Neural cell (in vitro differentiated cells): ENCODE results near the gene NME7. TPM values are rescaled to one million over a fixed set of nuclear protein-coding genes. Genes with fewer than 3 reads are reported as not detected.

Experiments
- H2AFZ ChIP-seq: fragments of 200-600, 300-800 bp; sonication (generic), shearing (Covaris generic); 2 replicates; pipeline ENCODE4 v1.6.0; 2014; ENCODE audit warnings: low read depth, mild to moderate bottlenecking, antibody characterized with exemption, low read length, moderate library complexity
- H3F3A ChIP-seq: fragments of 200-600 bp; shearing (Covaris generic); 2 replicates; pipeline ENCODE4 v1.6.1; 2016; ENCODE audit warnings: mild to moderate bottlenecking, moderate library complexity, mixed read lengths, antibody characterized with exemption, low read length; ENCODE audit not compliant: insufficient read depth, poor library complexity, severe bottlenecking
- H3K27ac ChIP-seq: fragments of 200-600, 300-800 bp; sonication (generic), shearing (Covaris generic); 2 replicates; pipeline ENCODE4 v1.5.1; 2014; ENCODE audit warnings: mild to moderate bottlenecking, low read length, moderate library complexity
- H3K27me3 ChIP-seq: fragments of 300-800, 200-600 bp; sonication (generic), shearing (Covaris generic); 2 replicates; pipeline ENCODE4 v1.6.0; 2014; ENCODE audit warnings: mild to moderate bottlenecking, low read depth, low read length, moderate library complexity; ENCODE audit not compliant: insufficient read depth
- H3K36me3 ChIP-seq: fragments of 300-800, 200-600 bp; sonication (generic), shearing (Covaris generic); 2 replicates; pipeline ENCODE4 v1.5.1; 2014; ENCODE audit warnings: mild to moderate bottlenecking, antibody characterized with exemption, low read length, moderate library complexity; ENCODE audit not compliant: insufficient read depth
- H3K4me2 ChIP-seq: fragments of 300-800, 200-600 bp; sonication (generic), shearing (Covaris generic); 2 replicates; pipeline ENCODE4 v1.6.0; 2014; ENCODE audit warnings: mild to moderate bottlenecking, low read length
- H3K4me3 ChIP-seq: fragments of 300-800, 200-600 bp; sonication (generic), shearing (Covaris generic); 2 replicates; pipeline ENCODE4 v1.5.1; 2014; ENCODE audit warnings: mild to moderate bottlenecking, low read length, moderate library complexity
- H3K79me2 ChIP-seq: fragments of 200-600 bp; shearing (Covaris generic); replicated peaks from 2 replicates; pipeline ENCODE4 v1.6.0; 2014; ENCODE audit warnings: mild to moderate bottlenecking, low read length, moderate library complexity; ENCODE audit not compliant: insufficient read depth
- H3K9ac ChIP-seq: fragments of 300-800, 200-600 bp; sonication (generic), shearing (Covaris generic); 2 replicates; pipeline ENCODE4 v1.6.1; 2016; ENCODE audit warnings: mild to moderate bottlenecking, low read length, mixed read lengths
- H3K9me2 ChIP-seq: fragments of 200-600 bp; shearing (Covaris generic); 2 replicates; pipeline ENCODE4 v1.6.1; 2016; ENCODE audit warnings: mild to moderate bottlenecking, low read length, mixed read lengths; ENCODE audit not compliant: insufficient read depth
- H3K9me3 ChIP-seq: fragments of 200-600, 300-800 bp; sonication (generic), shearing (Covaris generic); 2 replicates; pipeline ENCODE4 v1.6.1; 2016; ENCODE audit warnings: mild to moderate bottlenecking, mixed run types, low read length, moderate library complexity, mixed read lengths
- H4K20me1 ChIP-seq: fragments of 200-600 bp; shearing (Covaris generic); 2 replicates; pipeline ENCODE4 v1.6.1; 2016; ENCODE audit warnings: mild to moderate bottlenecking, mixed run types; ENCODE audit not compliant: insufficient read depth
- EP300 ChIP-seq: fragments of 450-650 bp; conservative IDR thresholded peaks from 2 replicates; pipeline ENCODE4 v1.6.1; 2014; ENCODE audit warnings: antibody characterized with exemption, mild to moderate bottlenecking, moderate library complexity; ENCODE audit not compliant: poor library complexity, severe bottlenecking
- EZH2 ChIP-seq: fragments of 200-600, 300-800 bp; shearing (Covaris generic), sonication (generic); IDR thresholded peaks from 2 replicates; pipeline ENCODE4 v1.6.1; 2014; ENCODE audit warnings: antibody characterized with exemption, low read length, borderline replicate concordance, mild to moderate bottlenecking; ENCODE audit not compliant: insufficient read depth, poor library complexity, severe bottlenecking
- MXI1 ChIP-seq: fragments of 450-650 bp; conservative IDR thresholded peaks from 2 replicates; pipeline ENCODE4 v1.6.1; 2014; ENCODE audit warnings: antibody characterized with exemption, mild to moderate bottlenecking; ENCODE audit not compliant: poor library complexity, severe bottlenecking
- POLR2AphosphoS5 ChIP-seq: IDR thresholded peaks from 2 replicates; pipeline ENCODE4 v1.6.1; 2012
- RAD21 ChIP-seq: fragments of 450-650 bp; conservative IDR thresholded peaks from 2 replicates; pipeline ENCODE4 v1.6.1; 2014; ENCODE audit warnings: antibody characterized with exemption, mild to moderate bottlenecking, moderate library complexity
- SMC3 ChIP-seq: fragments of 450-650 bp; conservative IDR thresholded peaks from 2 replicates; pipeline ENCODE4 v1.6.1; 2014; ENCODE audit warnings: antibody characterized with exemption, mild to moderate bottlenecking, moderate library complexity; ENCODE audit not compliant: poor library complexity
- TAF1 ChIP-seq: IDR thresholded peaks from 2 replicates; pipeline ENCODE4 v1.6.1; 2012; ENCODE audit warnings: low read depth
- polyA plus RNA-seq: library from polyadenylated mRNA; depleted of rRNA; stranded (reverse); fragments of >200 nt; gene quantifications from 2 replicates; pipeline ENCODE4 v1.2.3, GENCODE V29; 2014
- TF ChIP-seq, protein P1 (sequence below): IDR thresholded peaks from 2 replicates; pipeline ENCODE4 v1.6.1; 2012; ENCODE audit warnings: borderline replicate concordance

NME7 gene
- polyA plus RNA-seq, 1 donor from 2014 or later = 42.4 TPM

DNA sequence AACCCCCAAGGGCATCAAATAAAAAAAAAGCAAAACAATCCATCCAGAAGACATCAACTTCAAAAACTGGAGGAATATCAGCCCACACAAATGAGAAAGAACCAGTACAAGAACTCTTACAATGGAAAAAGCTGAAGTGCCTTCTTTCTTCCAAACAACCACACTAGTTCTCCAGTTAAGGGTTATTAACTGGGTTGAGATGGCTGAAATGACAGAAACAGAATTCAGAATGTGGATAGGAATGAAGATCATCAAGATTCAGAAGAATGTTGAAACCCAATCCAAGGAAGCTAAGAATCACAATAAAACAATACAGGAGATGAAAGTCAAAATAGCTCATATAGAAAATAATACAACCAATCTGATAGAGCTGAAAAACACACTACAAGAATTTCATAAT, 104.5 kb downstream of the NME7 start:
- Histone ChIP-seq H3K27me3 (no peaks in the 10 kb centered on the region), H3K36me3 (peaks cover 4% of the 10 kb centered on the region), H3K4me3 (no peak overlapping the region), H3F3A (no peaks in the 10 kb centered on the region), H3K27ac (no peak overlapping the region), H3K9ac (no peak overlapping the region), H3K9me3 (peaks cover under 1% of the 10 kb centered on the region), H3K9me2 (no peaks in the 10 kb centered on the region), H4K20me1 (no peaks in the 10 kb centered on the region), H3K4me2 (no peak overlapping the region), H3K79me2 (no peaks in the 10 kb centered on the region), H2AFZ (no peak overlapping the region)
- TF ChIP-seq RAD21 (no peak), SMC3 (no peak)

DNA sequence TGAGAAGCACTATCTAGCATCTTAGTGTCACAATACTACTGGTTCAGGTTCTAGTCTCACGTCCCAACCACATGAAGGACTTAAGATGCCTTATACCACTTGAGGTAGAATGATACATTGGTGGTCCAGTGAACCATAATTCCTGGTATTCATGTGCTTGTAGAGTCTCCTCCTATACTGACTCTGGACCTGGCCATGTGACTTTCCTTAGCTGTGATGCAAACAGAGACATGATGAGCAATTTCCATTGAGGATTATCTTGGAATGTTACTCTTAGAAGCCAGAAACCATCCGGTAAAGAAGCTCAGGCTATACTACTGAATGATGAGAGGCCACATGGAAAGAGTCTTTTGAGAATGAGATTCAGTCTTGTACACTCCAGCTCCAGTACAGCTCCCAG, 105.7 kb downstream of the NME7 start:
- Histone ChIP-seq H3K9ac (no peak overlapping the region), H2AFZ (no peak overlapping the region), H3F3A (no peaks in the 10 kb centered on the region), H3K9me3 (peaks cover 6% of the 10 kb centered on the region), H3K9me2 (no peaks in the 10 kb centered on the region), H3K27ac (no peak overlapping the region), H3K27me3 (no peaks in the 10 kb centered on the region), H3K4me2 (no peak overlapping the region), H3K36me3 (peaks cover 7% of the 10 kb centered on the region), H4K20me1 (no peaks in the 10 kb centered on the region), H3K79me2 (no peaks in the 10 kb centered on the region), H3K4me3 (no peak overlapping the region)
- TF ChIP-seq POLR2AphosphoS5 = no peak
- TF ChIP-seq, protein P1, sequence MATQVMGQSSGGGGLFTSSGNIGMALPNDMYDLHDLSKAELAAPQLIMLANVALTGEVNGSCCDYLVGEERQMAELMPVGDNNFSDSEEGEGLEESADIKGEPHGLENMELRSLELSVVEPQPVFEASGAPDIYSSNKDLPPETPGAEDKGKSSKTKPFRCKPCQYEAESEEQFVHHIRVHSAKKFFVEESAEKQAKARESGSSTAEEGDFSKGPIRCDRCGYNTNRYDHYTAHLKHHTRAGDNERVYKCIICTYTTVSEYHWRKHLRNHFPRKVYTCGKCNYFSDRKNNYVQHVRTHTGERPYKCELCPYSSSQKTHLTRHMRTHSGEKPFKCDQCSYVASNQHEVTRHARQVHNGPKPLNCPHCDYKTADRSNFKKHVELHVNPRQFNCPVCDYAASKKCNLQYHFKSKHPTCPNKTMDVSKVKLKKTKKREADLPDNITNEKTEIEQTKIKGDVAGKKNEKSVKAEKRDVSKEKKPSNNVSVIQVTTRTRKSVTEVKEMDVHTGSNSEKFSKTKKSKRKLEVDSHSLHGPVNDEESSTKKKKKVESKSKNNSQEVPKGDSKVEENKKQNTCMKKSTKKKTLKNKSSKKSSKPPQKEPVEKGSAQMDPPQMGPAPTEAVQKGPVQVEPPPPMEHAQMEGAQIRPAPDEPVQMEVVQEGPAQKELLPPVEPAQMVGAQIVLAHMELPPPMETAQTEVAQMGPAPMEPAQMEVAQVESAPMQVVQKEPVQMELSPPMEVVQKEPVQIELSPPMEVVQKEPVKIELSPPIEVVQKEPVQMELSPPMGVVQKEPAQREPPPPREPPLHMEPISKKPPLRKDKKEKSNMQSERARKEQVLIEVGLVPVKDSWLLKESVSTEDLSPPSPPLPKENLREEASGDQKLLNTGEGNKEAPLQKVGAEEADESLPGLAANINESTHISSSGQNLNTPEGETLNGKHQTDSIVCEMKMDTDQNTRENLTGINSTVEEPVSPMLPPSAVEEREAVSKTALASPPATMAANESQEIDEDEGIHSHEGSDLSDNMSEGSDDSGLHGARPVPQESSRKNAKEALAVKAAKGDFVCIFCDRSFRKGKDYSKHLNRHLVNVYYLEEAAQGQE = no peak
- TF ChIP-seq MXI1 = no peak
- TF ChIP-seq EP300 = no peak
- TF ChIP-seq TAF1 = no peak
- no peak for TF ChIP-seq EZH2
- no peak for TF ChIP-seq RAD21

DNA sequence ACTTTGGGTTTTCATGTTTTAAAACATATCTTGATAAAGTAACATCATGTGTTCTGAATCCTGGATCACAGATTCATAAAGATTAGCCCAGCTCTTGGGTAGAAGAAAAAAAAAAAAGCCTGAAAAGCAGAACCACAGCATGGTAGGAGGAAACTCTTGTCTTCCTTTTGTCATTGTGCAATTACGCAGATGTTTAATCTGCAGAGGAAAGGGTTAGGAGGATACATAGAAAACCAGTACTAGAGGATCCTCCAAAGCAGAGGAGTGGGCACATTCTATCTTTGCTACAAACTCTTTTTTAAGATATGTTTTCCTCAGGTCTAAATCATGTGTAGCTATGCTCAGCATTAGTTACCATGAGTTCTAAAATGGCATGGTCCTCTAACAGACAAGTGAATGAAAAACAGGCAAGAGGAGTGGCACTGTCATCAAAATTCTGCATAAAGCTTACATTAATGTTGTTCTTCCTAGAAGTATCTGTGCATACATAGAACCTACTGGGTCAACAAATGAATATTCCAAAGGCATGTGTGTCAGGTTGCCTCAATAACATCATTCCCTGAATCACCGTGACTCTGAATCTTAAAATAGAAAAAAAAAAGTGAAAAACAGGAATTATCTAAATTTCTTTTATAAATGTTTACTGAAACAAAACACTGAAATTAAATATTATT, 107.0 kb downstream of the NME7 start:
- Histone ChIP-seq H2AFZ (no peak overlapping the region), H4K20me1 (no peaks in the 10 kb centered on the region), H3K9ac (no peak overlapping the region), H3K4me3 (no peak overlapping the region), H3F3A (no peaks in the 10 kb centered on the region), H3K9me3 (peaks cover 6% of the 10 kb centered on the region), H3K27me3 (no peaks in the 10 kb centered on the region), H3K4me2 (no peak overlapping the region), H3K36me3 (peaks cover 7% of the 10 kb centered on the region), H3K27ac (no peak overlapping the region), H3K9me2 (no peaks in the 10 kb centered on the region), H3K79me2 (no peaks in the 10 kb centered on the region)
- TF ChIP-seq EP300 = no peak
